ENCODE data around the gene RASL12.
"Not testable (repeated sequence)": the region's sequence is repeated elsewhere in the genome, so short reads cannot be mapped to it uniquely, and the experiment has no call there.

Gene RASL12

GRCh38 chr15:65067645-65068402 lies at the start of gene RASL12:
TSS of gene RASL12 (minus strand) at chr15:65067991. CDS start at chr15:65067835, 156 bp downstream.
- DNase-seq (ENCODE audit: low spot score), result no peak

- no peak for DNase-seq (ENCODE audit: low spot score)
Observed at GRCh38 chr15:65115542-65115941, 47.8 kb upstream of the RASL12 start.

GRCh38 chr15:65115086-65115485 lies 47.3 kb upstream of the RASL12 start, which contains the start of gene UBAP1L:
TSS of gene UBAP1L (minus strand) at chr15:65115200. CDS start at chr15:65106215, 8,985 bp downstream.
- DNase-seq (ENCODE audit: low spot score), result no peak

DNA sequence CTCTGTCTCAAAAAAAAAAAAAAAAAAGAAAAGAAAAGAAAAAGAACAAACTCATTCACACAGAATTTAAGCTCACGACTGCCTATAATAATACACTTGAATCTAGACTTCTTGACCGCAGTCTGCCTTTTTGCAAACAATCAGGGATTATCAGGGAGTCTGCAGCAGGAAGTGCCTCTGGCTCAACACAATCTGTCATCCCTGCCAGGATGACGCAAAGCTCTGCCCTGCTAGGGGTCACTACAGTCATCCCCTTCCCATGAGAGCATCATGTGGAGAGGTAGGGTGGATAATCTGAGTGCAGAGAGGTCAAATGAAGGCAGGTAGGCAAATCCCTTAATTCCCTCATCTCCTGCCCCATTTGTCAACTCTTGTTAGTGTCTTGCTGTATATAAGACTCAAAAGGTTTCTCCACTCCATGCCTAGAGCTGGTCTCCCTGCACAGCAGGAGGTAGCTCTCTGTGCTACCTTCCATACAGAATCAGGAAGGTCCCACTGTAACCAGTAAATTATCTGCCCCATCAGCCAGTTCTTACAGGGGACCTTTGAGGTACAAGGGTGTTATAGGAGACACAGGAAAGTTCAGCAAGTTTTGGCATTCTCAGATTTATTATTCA lies 43.0 kb upstream of the RASL12 start:
- peak; percentile 79 for DNase-seq (ENCODE audit: low spot score)

- DNase-seq (ENCODE audit: low spot score), result no peak
Observed at GRCh38 chr15:65106011-65106590, 38.3 kb upstream of the RASL12 start.

DNA sequence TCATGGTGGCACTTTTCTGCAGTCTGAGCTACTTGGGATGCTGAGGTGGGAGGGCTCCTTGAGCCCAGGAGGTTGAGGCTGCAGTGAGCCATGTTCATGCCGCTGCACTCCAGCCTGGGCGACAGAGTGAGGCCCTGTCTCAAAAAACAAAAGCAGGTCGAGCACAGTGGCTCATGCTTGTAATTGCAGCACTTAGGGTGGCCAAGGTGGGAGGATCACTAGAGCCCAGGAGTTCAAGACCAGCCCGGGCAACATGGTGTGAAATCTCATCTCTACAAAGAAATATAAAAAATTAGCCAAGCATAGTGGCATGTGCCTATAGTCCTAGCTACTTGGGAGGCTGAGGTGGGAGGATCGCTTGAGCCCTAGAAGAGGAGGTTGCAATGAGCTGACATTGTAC lies 37.2 kb upstream of the RASL12 start:
- no peak for DNase-seq (ENCODE audit: low spot score)

- no peak for DNase-seq (ENCODE audit: low spot score)
Observed at GRCh38 chr15:65102912-65103311, 35.1 kb upstream of the RASL12 start.

GRCh38 chr15:65101891-65102708 lies 34.3 kb upstream of the RASL12 start:
- DNase-seq (ENCODE audit: low spot score), result no peak

DNA sequence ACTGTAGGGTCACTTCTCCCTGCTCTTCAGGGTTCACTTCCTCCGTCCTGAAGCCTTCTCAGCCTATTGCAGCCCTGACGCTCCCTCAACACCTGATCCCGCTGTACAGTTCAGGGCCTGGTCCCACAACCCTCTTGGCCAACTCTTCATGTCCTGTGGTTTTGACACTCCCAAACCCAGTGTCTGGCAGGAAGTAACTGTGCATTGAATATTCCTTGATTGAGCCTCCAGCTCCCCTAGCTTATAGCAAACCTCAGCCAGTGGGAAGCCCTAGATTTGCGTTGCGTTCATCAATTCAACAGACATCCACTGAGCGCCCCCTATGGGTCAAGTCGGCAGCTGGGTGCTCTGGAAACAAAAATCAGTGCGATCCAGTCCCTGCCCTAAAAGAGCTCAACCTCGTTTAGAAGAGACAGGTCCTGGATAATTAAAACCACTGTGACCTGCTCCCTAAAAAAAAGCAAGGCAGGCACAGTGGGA lies 33.7 kb upstream of the RASL12 start:
- DNase-seq (ENCODE audit: low spot score), result peak; percentile 64

- DNase-seq (ENCODE audit: low spot score), result no peak
Observed at GRCh38 chr15:65100442-65100841, 32.7 kb upstream of the RASL12 start.

DNA sequence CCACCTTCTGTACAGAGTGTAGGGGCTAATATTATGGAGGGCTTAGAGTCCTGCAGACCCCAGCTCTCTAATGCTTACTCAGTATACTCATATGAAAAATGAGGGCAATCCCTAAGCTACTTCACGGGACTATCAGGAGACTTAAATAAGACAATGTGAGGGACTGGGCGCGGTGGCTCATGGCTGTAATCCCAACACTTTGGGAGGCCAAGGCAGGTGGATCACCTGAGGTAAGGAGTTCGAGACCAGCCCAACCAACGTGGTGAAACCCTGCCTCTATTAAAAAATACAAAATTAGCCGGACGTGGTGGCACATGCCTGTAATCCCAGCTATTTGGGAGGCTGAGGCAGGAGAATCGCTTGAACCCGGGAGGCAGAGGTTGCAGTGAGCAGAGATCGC lies 32.0 kb upstream of the RASL12 start:
- not testable (repeated sequence) for DNase-seq (ENCODE audit: low spot score)

GRCh38 chr15:65099336-65099735 lies 31.5 kb upstream of the RASL12 start:
- DNase-seq (ENCODE audit: low spot score), result no peak

- DNase-seq (ENCODE audit: low spot score), result no peak
Observed at GRCh38 chr15:65097651-65098263, 30.0 kb upstream of the RASL12 start.

GRCh38 chr15:65096481-65097385 lies 28.9 kb upstream of the RASL12 start:
- DNase-seq (ENCODE audit: low spot score), result no peak

- DNase-seq (ENCODE audit: low spot score), result no peak
Observed at GRCh38 chr15:65095747-65096104, 27.9 kb upstream of the RASL12 start.

DNA sequence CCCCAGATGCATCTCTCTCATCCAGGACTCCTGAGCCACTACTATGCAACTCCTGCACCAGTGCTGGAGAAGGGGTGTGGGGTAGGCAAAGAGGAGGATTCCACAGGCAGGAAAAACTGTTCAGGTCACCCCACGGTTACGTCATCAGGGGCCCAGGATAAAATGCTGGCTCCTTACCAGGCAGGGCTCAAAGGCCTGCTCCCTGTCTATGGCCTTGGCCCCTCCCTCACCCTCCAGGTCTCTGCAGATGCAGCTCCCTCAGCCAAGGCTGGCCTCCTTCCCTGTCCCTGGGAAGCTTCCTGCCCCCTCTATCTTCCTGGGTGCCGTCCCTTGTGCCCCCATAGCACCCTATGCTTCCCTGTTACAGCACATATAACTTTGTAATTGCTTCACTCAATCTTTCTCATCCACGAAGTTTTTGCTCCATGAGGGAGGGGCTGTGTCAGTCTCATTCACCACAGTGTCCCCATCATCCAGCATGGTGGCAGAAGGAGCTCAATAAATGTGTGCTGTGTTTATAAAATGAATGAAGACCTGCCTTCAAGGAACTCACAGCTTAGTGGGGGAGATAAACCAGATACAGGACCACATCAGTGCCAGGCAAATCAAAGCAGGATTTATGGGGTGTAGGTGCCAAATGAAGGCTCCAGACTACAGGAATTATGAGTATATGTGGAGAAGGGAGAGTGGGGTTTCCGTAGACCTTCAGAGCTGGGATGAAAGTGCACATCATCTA lies 27.4 kb upstream of the RASL12 start:
- no peak for DNase-seq (ENCODE audit: low spot score)

DNA sequence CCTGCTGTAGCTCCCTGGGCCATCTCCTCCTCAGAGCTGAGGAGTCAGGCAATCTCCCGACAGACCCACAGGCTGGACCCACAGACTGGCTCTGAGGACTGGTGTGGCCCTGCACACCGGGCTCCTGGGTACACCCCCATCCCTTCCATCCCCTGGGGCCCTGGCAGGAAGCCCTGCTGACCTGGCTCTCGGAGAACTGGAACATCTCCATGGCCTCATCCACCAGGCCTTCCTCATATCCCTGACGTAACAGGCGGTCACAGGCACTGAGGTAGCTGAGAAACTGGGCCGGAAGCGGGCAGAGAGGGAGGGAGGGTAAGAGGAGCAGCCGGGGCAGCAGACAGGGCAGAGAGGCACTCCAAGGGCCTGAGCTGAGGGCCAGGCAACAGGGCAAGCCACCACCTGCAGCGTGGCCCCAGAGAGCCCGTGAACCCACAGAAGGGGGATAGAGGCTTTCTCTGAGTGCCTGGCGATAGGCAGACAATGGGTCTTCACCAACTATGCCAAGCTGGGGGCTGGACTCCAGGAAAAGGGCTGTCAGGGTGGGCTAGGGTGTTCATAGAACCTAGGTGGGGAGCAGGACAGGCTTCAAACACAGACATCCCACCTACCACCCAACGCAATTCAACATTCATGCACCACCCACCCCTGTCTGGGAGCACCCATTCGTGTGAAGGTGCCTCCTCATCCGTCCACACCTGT lies 26.7 kb upstream of the RASL12 start:
- DNase-seq (ENCODE audit: low spot score), result no peak

DNA sequence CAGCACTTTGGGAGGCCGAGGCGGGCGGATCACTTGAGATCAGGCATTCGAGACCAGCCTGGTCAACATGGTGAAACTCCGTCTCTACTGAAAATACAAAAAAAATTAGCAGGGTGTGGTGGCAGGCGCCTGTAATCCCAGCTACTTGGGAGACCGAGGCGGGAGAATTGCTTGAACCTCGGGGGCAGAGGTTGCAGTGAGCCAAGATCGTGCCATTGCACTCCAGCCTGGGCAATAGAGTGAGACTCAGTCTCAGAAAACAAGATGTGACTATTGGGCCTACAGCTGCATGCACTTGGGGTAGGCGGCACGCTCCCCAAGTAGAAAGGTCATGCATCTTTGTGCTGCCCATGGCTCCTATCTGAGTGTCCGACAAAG lies 26.0 kb upstream of the RASL12 start:
- DNase-seq (ENCODE audit: low spot score), result not testable (repeated sequence)
